ENCODE data around the gene INO80.

- TF ChIP-seq CTCF (IDR thresholded peaks at IDR 0.05) (no peak), EP300 (IDR thresholded peaks at IDR 0.05) (no peak), POLR2AphosphoS5 (IDR thresholded peaks at IDR 0.05) (no peak)
These were observed 183.2 kb downstream of the INO80 start for GRCh38 chr15:40932649-40933516.

Measured in upper lobe of left lung (tissue), 4 donors.